ENCODE results near the gene FLT3. TPM values are rescaled to one million over a fixed set of nuclear protein-coding genes. Genes with fewer than 3 reads are reported as not detected.

Gene FLT3
- total RNA-seq, 1 donor from 2014 or later, result not detected

GRCh38 chr13:27991881-27992280, 108.5 kb downstream of the FLT3 start:
- Histone ChIP-seq H3K36me3 (no peaks in the 10 kb centered on the region), H3K9me3 (no peaks in the 10 kb centered on the region), H3K27me3 (no peaks in the 10 kb centered on the region), H3K4me1 (no peaks in the 10 kb centered on the region), H3K4me3 (no peak overlapping the region), H3K27ac (no peak overlapping the region)
- no peak for DNase-seq (ENCODE audit: extremely low spot score in 2 of 2)
- intact Hi-C loops (cut with DNase I), result no loop called here
- TF ChIP-seq POLR2A (IDR thresholded peaks at IDR 0.05) (no peak), CTCF (IDR thresholded peaks at IDR 0.05) (no peak), POLR2AphosphoS5 (IDR thresholded peaks at IDR 0.05; ENCODE audit: insufficient read depth in 1 of 2, low read depth in 1 of 2) (no peak)

GRCh38 chr13:27988520-27988919, 111.9 kb downstream of the FLT3 start, which contains the start of gene URAD:
Gene URAD (minus strand): TSS chr13:27988693. CDS start chr13:27988637, 56 bp downstream.
- no peak for DNase-seq (ENCODE audit: extremely low spot score in 2 of 2)
- Histone ChIP-seq H3K36me3 (no peaks in the 10 kb centered on the region), H3K4me1 (no peaks in the 10 kb centered on the region), H3K4me3 (no peak within 1 kb of the TSS), H3K9me3 (no peaks in the 10 kb centered on the region), H3K27ac (no peak within 1 kb of the TSS), H3K27me3 (no peaks in the 10 kb centered on the region)
- intact Hi-C loops (cut with DNase I), result loop anchor here (10.0 kb wide), 1 partner anchor 624 kb away; no protein-coding TSS in a partner anchor
- no peak for TF ChIP-seq CTCF (IDR thresholded peaks at IDR 0.05)
- TF ChIP-seq POLR2AphosphoS5 (IDR thresholded peaks at IDR 0.05; ENCODE audit: insufficient read depth in 1 of 2, low read depth in 1 of 2), result no peak
- no peak for TF ChIP-seq POLR2A (IDR thresholded peaks at IDR 0.05)

GRCh38 chr13:27985600-27985999, 114.8 kb downstream of the FLT3 start:
- no peak overlapping the region for H3K27ac ChIP-seq
- intact Hi-C loops (cut with DNase I), result loop anchor here (10.0 kb wide), 1 partner anchor 621 kb away; no protein-coding TSS in a partner anchor
- TF ChIP-seq CTCF (IDR thresholded peaks at IDR 0.05) (no peak), POLR2A (IDR thresholded peaks at IDR 0.05) (no peak), POLR2AphosphoS5 (IDR thresholded peaks at IDR 0.05; ENCODE audit: insufficient read depth in 1 of 2, low read depth in 1 of 2) (no peak)
- H3K4me1 ChIP-seq, result no peaks in the 10 kb centered on the region
- no peak for DNase-seq (ENCODE audit: extremely low spot score in 2 of 2)
- no peak overlapping the region for H3K4me3 ChIP-seq
- H3K9me3 ChIP-seq, result no peaks in the 10 kb centered on the region
- no peaks in the 10 kb centered on the region for H3K27me3 ChIP-seq
- H3K36me3 ChIP-seq, result no peaks in the 10 kb centered on the region

GRCh38 chr13:27982361-27982760, 118.0 kb downstream of the FLT3 start:
- no peaks in the 10 kb centered on the region for H3K9me3 ChIP-seq
- H3K27ac ChIP-seq, result no peak overlapping the region
- no peak overlapping the region for H3K4me3 ChIP-seq
- no peak for DNase-seq (ENCODE audit: extremely low spot score in 2 of 2)
- intact Hi-C loops (cut with DNase I), result loop anchor here (10.0 kb wide), 1 partner anchor 618 kb away; no protein-coding TSS in a partner anchor
- peaks cover 18% of the 10 kb centered on the region for H3K4me1 ChIP-seq
- TF ChIP-seq CTCF (IDR thresholded peaks at IDR 0.05) (no peak), POLR2AphosphoS5 (IDR thresholded peaks at IDR 0.05; ENCODE audit: insufficient read depth in 1 of 2, low read depth in 1 of 2) (no peak), POLR2A (IDR thresholded peaks at IDR 0.05) (no peak)
- no peaks in the 10 kb centered on the region for H3K27me3 ChIP-seq
- no peaks in the 10 kb centered on the region for H3K36me3 ChIP-seq

- H3K27me3 ChIP-seq, result no peaks in the 10 kb centered on the region
- intact Hi-C loops (cut with DNase I), result loop anchor here (10.0 kb wide), 1 partner anchor 616 kb away; no protein-coding TSS in a partner anchor
- H3K36me3 ChIP-seq, result no peaks in the 10 kb centered on the region
- H3K9me3 ChIP-seq, result no peaks in the 10 kb centered on the region
- no peak overlapping the region for H3K27ac ChIP-seq
- no peak for DNase-seq (ENCODE audit: extremely low spot score in 2 of 2)
- H3K4me3 ChIP-seq, result no peak overlapping the region
- peaks cover 18% of the 10 kb centered on the region for H3K4me1 ChIP-seq
- no peak for TF ChIP-seq POLR2AphosphoS5 (IDR thresholded peaks at IDR 0.05; ENCODE audit: insufficient read depth in 1 of 2, low read depth in 1 of 2)
- TF ChIP-seq POLR2A (IDR thresholded peaks at IDR 0.05), result no peak
- TF ChIP-seq CTCF (IDR thresholded peaks at IDR 0.05), result no peak
Measured at GRCh38 chr13:27981006-27981708, 119.2 kb downstream of the FLT3 start.
